Stimulated activated effector memory CD8-positive, alpha-beta T cell treated with anti-CD3 and anti-CD28 coated beads, Interleukin-12 subunit alpha, Interleukin-12 subunit beta, amount 100 ng/mL, for 72 hours (primary cell): ENCODE data around the gene SPRING1.

Experiments
- ATAC-seq: fragments of 150-1000 bp; cut with Tn5 transposase; 2 replicates; pipeline ENCODE4 v1.10.0; 2021
- DNase-seq, 2 donors: peaks; one replicate each; pipeline ENCODE4 v3.0.0; 2021 to 2022; ENCODE audit warnings: low spot score in 2 of 2
- H3K27ac Mint-ChIP-seq: one replicate; pipeline ENCODE4 v1.8.0; 2022; ENCODE audit warnings: mild to moderate bottlenecking, mixed read lengths
- H3K36me3 Mint-ChIP-seq: one replicate; pipeline ENCODE4 v1.8.0; 2022; ENCODE audit warnings: mild to moderate bottlenecking, mixed read lengths
- H3K4me1 Mint-ChIP-seq: one replicate; pipeline ENCODE4 v1.8.0; 2022; ENCODE audit warnings: mixed read lengths
- H3K4me3 Mint-ChIP-seq: one replicate; pipeline ENCODE4 v1.8.0; 2022; ENCODE audit warnings: mild to moderate bottlenecking, mixed read lengths
- H3K9me3 Mint-ChIP-seq: one replicate; pipeline ENCODE4 v1.8.0; 2022; ENCODE audit warnings: mixed read lengths

SPRING1 gene

GRCh38 chr12:116703214-116703795 lies 34.6 kb downstream of the SPRING1 start:
- no peak overlapping the region for H3K27ac Mint-ChIP-seq
- H3K36me3 Mint-ChIP-seq = no peaks in the 10 kb centered on the region
- H3K4me3 Mint-ChIP-seq = no peak overlapping the region
- DNase-seq = peak; percentile 49 to 78
- peaks cover 6% of the 10 kb centered on the region for H3K4me1 Mint-ChIP-seq
- peak; percentile 74 for ATAC-seq
- H3K9me3 Mint-ChIP-seq = no peaks in the 10 kb centered on the region

- Mint-ChIP-seq H3K4me3 (no peak overlapping the region), H3K27ac (no peak overlapping the region), H3K4me1 (peaks cover 6% of the 10 kb centered on the region), H3K9me3 (no peaks in the 10 kb centered on the region), H3K36me3 (no peaks in the 10 kb centered on the region)
- ATAC-seq (no peak), DNase-seq (no peak)
Observed at GRCh38 chr12:116701432-116701831, 36.4 kb downstream of the SPRING1 start.

GRCh38 chr12:116700066-116700465 lies 37.8 kb downstream of the SPRING1 start:
- H3K4me3 Mint-ChIP-seq = no peak overlapping the region
- DNase-seq (no peak), ATAC-seq (no peak)
- peaks cover 6% of the 10 kb centered on the region for H3K4me1 Mint-ChIP-seq
- no peaks in the 10 kb centered on the region for H3K9me3 Mint-ChIP-seq
- no peak overlapping the region for H3K27ac Mint-ChIP-seq
- no peaks in the 10 kb centered on the region for H3K36me3 Mint-ChIP-seq

- Mint-ChIP-seq H3K4me1 (peaks cover 11% of the 10 kb centered on the region), H3K36me3 (no peaks in the 10 kb centered on the region), H3K9me3 (no peaks in the 10 kb centered on the region), H3K27ac (no peak overlapping the region), H3K4me3 (no peak overlapping the region)
- DNase-seq (no peak), ATAC-seq (no peak)
Observed at GRCh38 chr12:116698554-116699075, 39.3 kb downstream of the SPRING1 start.

- H3K4me3 Mint-ChIP-seq = no peak overlapping the region
Observed at GRCh38 chr12:116698116-116698515, 39.8 kb downstream of the SPRING1 start.

GRCh38 chr12:116697716-116698115 lies 40.2 kb downstream of the SPRING1 start:
- Mint-ChIP-seq H3K27ac (no peak overlapping the region), H3K4me1 (peaks cover 5% of the 10 kb centered on the region), H3K4me3 (no peak overlapping the region), H3K9me3 (no peaks in the 10 kb centered on the region), H3K36me3 (no peaks in the 10 kb centered on the region)
- DNase-seq (no peak), ATAC-seq (no peak)

More at GRCh38 chr12:116698116-116698515, 39.8 kb downstream of the SPRING1 start:
- ATAC-seq (no peak), DNase-seq (no peak)
- Mint-ChIP-seq H3K27ac (no peak overlapping the region), H3K36me3 (no peaks in the 10 kb centered on the region), H3K4me1 (peaks cover 7% of the 10 kb centered on the region), H3K9me3 (no peaks in the 10 kb centered on the region)

- no peak for DNase-seq
- Mint-ChIP-seq H3K9me3 (no peaks in the 10 kb centered on the region), H3K27ac (no peak overlapping the region), H3K4me3 (no peak overlapping the region), H3K4me1 (peaks cover 5% of the 10 kb centered on the region), H3K36me3 (no peaks in the 10 kb centered on the region)
- peak; percentile 31 for ATAC-seq
Observed at GRCh38 chr12:116697305-116697704, 40.6 kb downstream of the SPRING1 start.

GRCh38 chr12:116695464-116695725 lies 42.5 kb downstream of the SPRING1 start:
- no peak overlapping the region for H3K4me3 Mint-ChIP-seq
- H3K4me1 Mint-ChIP-seq = peaks cover 5% of the 10 kb centered on the region
- no peaks in the 10 kb centered on the region for H3K36me3 Mint-ChIP-seq
- no peak for ATAC-seq
- no peak for DNase-seq
- H3K9me3 Mint-ChIP-seq = no peaks in the 10 kb centered on the region
- H3K27ac Mint-ChIP-seq = no peak overlapping the region

- Mint-ChIP-seq H3K27ac (no peak overlapping the region), H3K9me3 (no peaks in the 10 kb centered on the region), H3K4me1 (peaks cover 5% of the 10 kb centered on the region), H3K36me3 (no peaks in the 10 kb centered on the region), H3K4me3 (no peak overlapping the region)
- ATAC-seq = no peak
- no peak for DNase-seq
Observed at GRCh38 chr12:116694653-116695463, 43.0 kb downstream of the SPRING1 start.

- H3K9me3 Mint-ChIP-seq = no peaks in the 10 kb centered on the region
- H3K36me3 Mint-ChIP-seq = no peaks in the 10 kb centered on the region
- H3K4me1 Mint-ChIP-seq = peaks cover 5% of the 10 kb centered on the region
- no peak for DNase-seq
- no peak overlapping the region for H3K27ac Mint-ChIP-seq
- ATAC-seq = no peak
- H3K4me3 Mint-ChIP-seq = no peak overlapping the region
Observed at GRCh38 chr12:116693286-116694227, 44.3 kb downstream of the SPRING1 start.

- ATAC-seq (no peak), DNase-seq (no peak)
- peaks cover 5% of the 10 kb centered on the region for H3K4me1 Mint-ChIP-seq
- no peaks in the 10 kb centered on the region for H3K36me3 Mint-ChIP-seq
- H3K9me3 Mint-ChIP-seq = no peaks in the 10 kb centered on the region
- H3K4me3 Mint-ChIP-seq = no peak overlapping the region
- no peak overlapping the region for H3K27ac Mint-ChIP-seq
Observed at GRCh38 chr12:116692605-116693004, 45.3 kb downstream of the SPRING1 start.

GRCh38 chr12:116691636-116692035 lies 46.2 kb downstream of the SPRING1 start:
- H3K4me1 Mint-ChIP-seq = peaks cover 5% of the 10 kb centered on the region

GRCh38 chr12:116691205-116691604 lies 46.7 kb downstream of the SPRING1 start:
- DNase-seq (no peak), ATAC-seq (no peak)
- H3K9me3 Mint-ChIP-seq = no peaks in the 10 kb centered on the region
- no peak overlapping the region for H3K27ac Mint-ChIP-seq
- H3K36me3 Mint-ChIP-seq = no peaks in the 10 kb centered on the region
- no peak overlapping the region for H3K4me3 Mint-ChIP-seq
- H3K4me1 Mint-ChIP-seq = peaks cover 5% of the 10 kb centered on the region

More at GRCh38 chr12:116691636-116692035, 46.2 kb downstream of the SPRING1 start:
- DNase-seq (no peak), ATAC-seq (no peak)
- no peaks in the 10 kb centered on the region for H3K36me3 Mint-ChIP-seq
- H3K9me3 Mint-ChIP-seq = no peaks in the 10 kb centered on the region
- H3K4me3 Mint-ChIP-seq = no peak overlapping the region
- no peak overlapping the region for H3K27ac Mint-ChIP-seq

GRCh38 chr12:116689979-116690744 lies 47.7 kb downstream of the SPRING1 start:
- Mint-ChIP-seq H3K4me3 (no peak overlapping the region), H3K9me3 (no peaks in the 10 kb centered on the region), H3K27ac (no peak overlapping the region), H3K4me1 (peaks cover 5% of the 10 kb centered on the region), H3K36me3 (no peaks in the 10 kb centered on the region)
- no peak for ATAC-seq
- DNase-seq = no peak

GRCh38 chr12:116689521-116689920 lies 48.3 kb downstream of the SPRING1 start:
- H3K9me3 Mint-ChIP-seq = no peaks in the 10 kb centered on the region
- no peak overlapping the region for H3K27ac Mint-ChIP-seq
- DNase-seq (no peak), ATAC-seq (no peak)
- peaks cover 5% of the 10 kb centered on the region for H3K4me1 Mint-ChIP-seq
- no peak overlapping the region for H3K4me3 Mint-ChIP-seq
- no peaks in the 10 kb centered on the region for H3K36me3 Mint-ChIP-seq
